HepG2 (cell line): Measurements from ENCODE around the gene SEBOX. TPM values are rescaled to one million over a fixed set of nuclear protein-coding genes. Genes with fewer than 3 reads are reported as not detected.

Experiments used
- CC2D1A ChIP-seq: sonication (generic); formaldehyde crosslinking; IDR thresholded peaks from 2 replicates; pipeline ENCODE4 v1.8.1; 2023; ENCODE audit warnings: mild to moderate bottlenecking, missing genetic modification reagents
- CEBPG ChIP-seq: IDR thresholded peaks from 2 replicates; pipeline ENCODE4 v1.6.1; 2016
- EED ChIP-seq: sonication (generic); formaldehyde crosslinking; IDR thresholded peaks from 2 replicates; pipeline ENCODE4 v1.5.0; 2020; ENCODE audit warnings: mild to moderate bottlenecking, missing genetic modification reagents
- HNRNPUL1 ChIP-seq: fragments of 200-400 bp; formaldehyde crosslinking; IDR thresholded peaks from 2 replicates; pipeline ENCODE4 v1.6.1; 2017; ENCODE audit warnings: low read depth, mild to moderate bottlenecking, low read length, moderate library complexity
- HOXD1 ChIP-seq: sonication (generic); formaldehyde crosslinking; IDR thresholded peaks from 2 replicates; pipeline ENCODE4 v1.5.0; 2020; ENCODE audit warnings: missing genetic modification reagents
- JARID2 ChIP-seq: sonication (generic); formaldehyde crosslinking; IDR thresholded peaks from 2 replicates; pipeline ENCODE4 v1.8.1; 2023; ENCODE audit warnings: missing genetic modification reagents, inconsistent platforms; ENCODE audit not compliant: insufficient replicate concordance
- KDM1A ChIP-seq: IDR thresholded peaks from 2 replicates; pipeline ENCODE4 v1.6.1; 2016; ENCODE audit warnings: missing compliant biosample characterization
- KDM2A ChIP-seq: sonication (generic); formaldehyde crosslinking; IDR thresholded peaks from 2 replicates; pipeline ENCODE4 v1.4.0; 2020; ENCODE audit warnings: low read depth, missing genetic modification reagents, borderline replicate concordance
- NFYC ChIP-seq: IDR thresholded peaks from 2 replicates; pipeline ENCODE4 v1.6.1; 2016; ENCODE audit warnings: missing genetic modification reagents, missing compliant biosample characterization
- PCBP2 ChIP-seq: fragments of 200-400 bp; formaldehyde crosslinking; optimal IDR thresholded peaks from 2 replicates; pipeline ENCODE3; 2018; ENCODE audit warnings: low read length, low read depth; ENCODE audit not compliant: poor library complexity, severe bottlenecking
- SALL1 ChIP-seq: sonication (generic); formaldehyde crosslinking; IDR thresholded peaks from 2 replicates; pipeline ENCODE4 v1.8.0; 2022; ENCODE audit warnings: mild to moderate bottlenecking, missing genetic modification reagents
- SIN3A ChIP-seq: IDR thresholded peaks from 2 replicates; pipeline ENCODE4 v1.6.1; 2011; ENCODE audit warnings: low read depth, mild to moderate bottlenecking, control low read depth, low read length, borderline replicate concordance
- TBP ChIP-seq: sonication (generic); formaldehyde crosslinking; IDR thresholded peaks from 2 replicates; pipeline ENCODE4 v1.5.0; 2020; ENCODE audit warnings: missing genetic modification reagents
- TEAD3 ChIP-seq: optimal IDR thresholded peaks from 2 replicates; pipeline ENCODE3; 2016; ENCODE audit warnings: borderline replicate concordance
- TRIM24 ChIP-seq: sonication (generic); formaldehyde crosslinking; IDR thresholded peaks from 2 replicates; pipeline ENCODE4 v1.8.0; 2022; ENCODE audit warnings: mild to moderate bottlenecking, missing genetic modification reagents
- ZIK1 ChIP-seq: sonication (generic); formaldehyde crosslinking; IDR thresholded peaks from 2 replicates; pipeline ENCODE4 v1.5.0; 2020; ENCODE audit warnings: mild to moderate bottlenecking, low read depth, missing genetic modification reagents, borderline replicate concordance
- ZNF251 ChIP-seq: sonication (generic); formaldehyde crosslinking; IDR thresholded peaks from 2 replicates; pipeline ENCODE4 v1.9.0; 2021; ENCODE audit warnings: mild to moderate bottlenecking, missing genetic modification reagents
- ZNF264 ChIP-seq: sonication (generic); formaldehyde crosslinking; IDR thresholded peaks from 2 replicates; pipeline ENCODE4 v1.4.0; 2020; ENCODE audit warnings: missing genetic modification reagents
- ZNF430 ChIP-seq: sonication (generic); formaldehyde crosslinking; IDR thresholded peaks from 2 replicates; pipeline ENCODE4 v1.9.0; 2021; ENCODE audit warnings: mild to moderate bottlenecking, missing genetic modification reagents
- ZNF446 ChIP-seq: sonication (generic); formaldehyde crosslinking; IDR thresholded peaks from 2 replicates; pipeline ENCODE4 v1.5.0; 2020; ENCODE audit warnings: mild to moderate bottlenecking, missing genetic modification reagents
- ZNF652 ChIP-seq: IDR thresholded peaks from 2 replicates; pipeline ENCODE4 v1.6.1; 2016; ENCODE audit warnings: low read depth, borderline replicate concordance
- ZNF674 ChIP-seq: sonication (generic); formaldehyde crosslinking; IDR thresholded peaks from 2 replicates; pipeline ENCODE4 v1.5.0; 2020; ENCODE audit warnings: low read depth, mild to moderate bottlenecking, missing genetic modification reagents
- ZNF780A ChIP-seq: sonication (generic); formaldehyde crosslinking; IDR thresholded peaks from 2 replicates; pipeline ENCODE4 v1.8.0; 2022; ENCODE audit warnings: mild to moderate bottlenecking, missing genetic modification reagents, moderate library complexity
- polyA plus RNA-seq, 8 experiments: library from polyadenylated mRNA; depleted of rRNA in 3 of 8; stranded (reverse) in 7 of 8; unstranded in 1 of 8; fragments of >200 nt; fragmentation: Illumina TruSeq in 4 of 8; extraction: Trizol in 4 of 8; gene quantifications; 2 replicates each; pipeline versions ENCODE4 v1.2.1 to v1.2.3, GENCODE V29; 2011 to 2016; ENCODE audit warnings: low read depth in 4 of 8, missing spikeins in 1 of 8, mixed read lengths in 1 of 8; ENCODE audit not compliant: insufficient read depth in 1 of 8
- total RNA-seq, 5 experiments: library from RNA; depleted of rRNA; stranded (reverse); fragments of >200 nt; fragmentation: Illumina TruSeq; extraction: Trizol; gene quantifications; 2 replicates each; pipeline ENCODE4 v1.2.3, GENCODE V29; 2016; ENCODE audit warnings: low read depth in 1 of 5
- TF ChIP-seq, protein P1 (sequence below): sonication (generic); formaldehyde crosslinking; IDR thresholded peaks from 2 replicates; pipeline ENCODE4 v1.4.0; 2020; ENCODE audit warnings: missing genetic modification reagents
- TF ChIP-seq, protein P2 (sequence below): sonication (generic); formaldehyde crosslinking; IDR thresholded peaks from 2 replicates; pipeline ENCODE4 v1.8.1; 2023; ENCODE audit warnings: mild to moderate bottlenecking, missing genetic modification reagents, borderline replicate concordance
- TF ChIP-seq, protein P3 (sequence below): sonication (generic); formaldehyde crosslinking; IDR thresholded peaks from 2 replicates; pipeline ENCODE4 v1.4.0; 2020; ENCODE audit warnings: mild to moderate bottlenecking, missing genetic modification reagents
- TF ChIP-seq, protein P4 (sequence below): sonication (generic); formaldehyde crosslinking; IDR thresholded peaks from 2 replicates; pipeline ENCODE4 v1.4.0; 2020; ENCODE audit warnings: missing genetic modification reagents

The SEBOX gene
- total and polyA plus RNA-seq, 2 of the 13 experiments (the other 11 are each of a cell fraction or from before 2014, with no cell fraction given): not detected

DNA sequence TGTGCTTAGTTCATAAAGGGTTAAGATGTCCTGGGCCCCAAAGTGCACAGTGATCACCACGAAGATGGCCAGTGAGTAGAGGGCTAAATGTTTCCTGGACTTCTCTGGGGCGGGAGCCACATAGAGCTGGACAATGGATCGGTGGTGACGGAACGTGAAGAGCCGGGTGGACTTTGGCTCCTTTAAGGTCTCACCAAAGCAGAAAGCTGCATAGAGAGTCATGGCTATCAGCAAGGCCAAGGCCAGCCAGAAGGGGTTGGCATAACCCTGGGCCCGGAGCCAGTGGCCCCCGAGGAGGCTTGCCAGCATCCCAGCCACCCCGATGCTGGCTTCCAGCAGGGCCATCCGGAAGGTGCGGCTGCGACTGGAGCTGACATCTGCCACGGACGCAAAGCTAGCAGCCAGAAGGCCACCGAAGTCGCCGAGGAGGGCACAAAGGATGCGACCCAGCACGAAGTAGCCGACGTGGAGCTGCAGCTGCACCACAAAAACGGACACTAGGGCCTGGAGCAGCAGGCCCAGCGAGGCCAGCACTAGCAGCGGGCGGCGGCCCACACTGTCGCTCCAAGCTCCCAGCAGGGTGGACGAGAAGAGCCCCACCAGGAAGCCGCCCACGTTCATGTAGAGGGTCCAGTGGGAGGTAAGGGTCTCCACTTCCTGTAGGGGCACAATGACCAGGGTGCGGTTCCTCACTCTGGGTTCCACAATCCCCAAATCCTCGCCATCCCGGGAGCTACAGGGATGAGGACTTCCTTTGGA, 40.0 kb upstream of the SEBOX start (continued):
- no peak for TF ChIP-seq ZNF780A
- TF ChIP-seq JARID2: no peak
- TF ChIP-seq, protein P1, sequence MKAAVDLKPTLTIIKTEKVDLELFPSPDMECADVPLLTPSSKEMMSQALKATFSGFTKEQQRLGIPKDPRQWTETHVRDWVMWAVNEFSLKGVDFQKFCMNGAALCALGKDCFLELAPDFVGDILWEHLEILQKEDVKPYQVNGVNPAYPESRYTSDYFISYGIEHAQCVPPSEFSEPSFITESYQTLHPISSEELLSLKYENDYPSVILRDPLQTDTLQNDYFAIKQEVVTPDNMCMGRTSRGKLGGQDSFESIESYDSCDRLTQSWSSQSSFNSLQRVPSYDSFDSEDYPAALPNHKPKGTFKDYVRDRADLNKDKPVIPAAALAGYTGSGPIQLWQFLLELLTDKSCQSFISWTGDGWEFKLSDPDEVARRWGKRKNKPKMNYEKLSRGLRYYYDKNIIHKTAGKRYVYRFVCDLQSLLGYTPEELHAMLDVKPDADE (CRISPR knock-in tag): no peak
- TF ChIP-seq PCBP2: no peak
- no peak for TF ChIP-seq KDM1A (CRISPR knock-in tag)
- TF ChIP-seq SALL1: peak; percentile 79
- no peak for TF ChIP-seq TBP (CRISPR knock-in tag)
- no peak for TF ChIP-seq CEBPG (CRISPR knock-in tag)
- TF ChIP-seq SIN3A: 0 out of 2 replicates have a peak, but pooled peaks have one; percentile 50
- TF ChIP-seq ZNF652 (CRISPR knock-in tag): peak; percentile 88; the same call in 1 of the 2 replicates
- TF ChIP-seq TRIM24 (CRISPR knock-in tag): no peak
- 0 out of 2 replicates have a peak, but pooled peaks have one; percentile 54 for TF ChIP-seq ZNF430 (CRISPR knock-in tag)
- TF ChIP-seq, protein P2, sequence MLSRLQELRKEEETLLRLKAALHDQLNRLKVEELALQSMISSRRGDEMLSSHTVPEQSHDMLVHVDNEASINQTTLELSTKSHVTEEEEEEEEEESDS: no peak
- TF ChIP-seq ZNF251 (CRISPR knock-in tag): no peak
- TF ChIP-seq EED (CRISPR knock-in tag): no peak
- no peak for TF ChIP-seq ZNF674 (CRISPR knock-in tag)
- no peak for TF ChIP-seq ZIK1 (CRISPR knock-in tag)
- no peak for TF ChIP-seq TEAD3 (CRISPR knock-in tag)
- TF ChIP-seq ZNF446 (CRISPR knock-in tag): peak; percentile 62; the same call in 1 of the 2 replicates
- TF ChIP-seq, protein P3, sequence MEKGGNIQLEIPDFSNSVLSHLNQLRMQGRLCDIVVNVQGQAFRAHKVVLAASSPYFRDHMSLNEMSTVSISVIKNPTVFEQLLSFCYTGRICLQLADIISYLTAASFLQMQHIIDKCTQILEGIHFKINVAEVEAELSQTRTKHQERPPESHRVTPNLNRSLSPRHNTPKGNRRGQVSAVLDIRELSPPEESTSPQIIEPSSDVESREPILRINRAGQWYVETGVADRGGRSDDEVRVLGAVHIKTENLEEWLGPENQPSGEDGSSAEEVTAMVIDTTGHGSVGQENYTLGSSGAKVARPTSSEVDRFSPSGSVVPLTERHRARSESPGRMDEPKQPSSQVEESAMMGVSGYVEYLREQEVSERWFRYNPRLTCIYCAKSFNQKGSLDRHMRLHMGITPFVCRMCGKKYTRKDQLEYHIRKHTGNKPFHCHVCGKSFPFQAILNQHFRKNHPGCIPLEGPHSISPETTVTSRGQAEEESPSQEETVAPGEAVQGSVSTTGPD: peak; percentile 74; the same call in 1 of the 2 replicates
- TF ChIP-seq, protein P4, sequence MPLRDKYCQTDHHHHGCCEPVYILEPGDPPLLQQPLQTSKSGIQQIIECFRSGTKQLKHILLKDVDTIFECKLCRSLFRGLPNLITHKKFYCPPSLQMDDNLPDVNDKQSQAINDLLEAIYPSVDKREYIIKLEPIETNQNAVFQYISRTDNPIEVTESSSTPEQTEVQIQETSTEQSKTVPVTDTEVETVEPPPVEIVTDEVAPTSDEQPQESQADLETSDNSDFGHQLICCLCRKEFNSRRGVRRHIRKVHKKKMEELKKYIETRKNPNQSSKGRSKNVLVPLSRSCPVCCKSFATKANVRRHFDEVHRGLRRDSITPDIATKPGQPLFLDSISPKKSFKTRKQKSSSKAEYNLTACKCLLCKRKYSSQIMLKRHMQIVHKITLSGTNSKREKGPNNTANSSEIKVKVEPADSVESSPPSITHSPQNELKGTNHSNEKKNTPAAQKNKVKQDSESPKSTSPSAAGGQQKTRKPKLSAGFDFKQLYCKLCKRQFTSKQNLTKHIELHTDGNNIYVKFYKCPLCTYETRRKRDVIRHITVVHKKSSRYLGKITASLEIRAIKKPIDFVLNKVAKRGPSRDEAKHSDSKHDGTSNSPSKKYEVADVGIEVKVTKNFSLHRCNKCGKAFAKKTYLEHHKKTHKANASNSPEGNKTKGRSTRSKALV (CRISPR knock-in tag): no peak; the same call in 1 of the 2 replicates
- TF ChIP-seq HNRNPUL1: no peak
- TF ChIP-seq CC2D1A (CRISPR knock-in tag): no peak
- TF ChIP-seq KDM2A: no peak; the same call in 1 of the 2 replicates
- no peak for TF ChIP-seq ZNF264 (CRISPR knock-in tag)
- no peak for TF ChIP-seq NFYC (CRISPR knock-in tag)
- TF ChIP-seq HOXD1 (CRISPR knock-in tag): no peak
